WTC11 (cell line): ENCODE results near the gene KBTBD12.

Experiments
- CTCF ChIP-seq: fragments of 200-600 bp; IDR thresholded peaks from 2 replicates; pipeline ENCODE4 v1.8.0; 2022; ENCODE audit warnings: antibody characterized with exemption
- SMAD3 ChIP-seq: sonication (generic); formaldehyde crosslinking; IDR thresholded peaks from 2 replicates; pipeline ENCODE4 v1.8.0; 2022; ENCODE audit warnings: missing genetic modification reagents, mild to moderate bottlenecking, borderline replicate concordance
- STAT6 ChIP-seq: sonication (generic); formaldehyde crosslinking; conservative IDR thresholded peaks from 2 replicates; pipeline ENCODE4 v1.8.1; 2023; ENCODE audit warnings: mild to moderate bottlenecking, low read depth, missing genetic modification reagents, moderate library complexity
- TCF7 ChIP-seq: sonication (generic); formaldehyde crosslinking; IDR thresholded peaks from 2 replicates; pipeline ENCODE4 v1.8.0; 2022; ENCODE audit warnings: mild to moderate bottlenecking, low read depth, missing genetic modification reagents, moderate library complexity
- ZNF138 ChIP-seq: sonication (generic); formaldehyde crosslinking; conservative IDR thresholded peaks from 2 replicates; pipeline ENCODE4 v1.8.1; 2022; ENCODE audit warnings: mild to moderate bottlenecking, moderate library complexity, missing genetic modification reagents

- no peak for TF ChIP-seq STAT6 (CRISPR knock-in tag)
- no peak for TF ChIP-seq CTCF
- TF ChIP-seq ZNF138 (CRISPR knock-in tag) = no peak
- no peak for TF ChIP-seq TCF7 (CRISPR knock-in tag)
- no peak for TF ChIP-seq SMAD3 (CRISPR knock-in tag)
Observed at GRCh38 chr3:127888564-127889107, 26.4 kb upstream of the KBTBD12 start.
